OCI-LY1 (cell line): ENCODE data around the gene LIN28B.
"Not testable (repeated sequence)": the region's sequence is repeated elsewhere in the genome, so short reads cannot be mapped to it uniquely, and the experiment has no call there.

Experiments used
- H2AFZ ChIP-seq: fragments of 200-600 bp; sonication (generic), shearing (Covaris generic); 2 replicates; pipeline ENCODE4 v1.6.0; 2014; ENCODE audit warnings: antibody characterized with exemption, mild to moderate bottlenecking, low read length
- H3F3A ChIP-seq: fragments of 200-600 bp; sonication (generic), shearing (Covaris generic); 2 replicates; pipeline ENCODE4 v1.6.0; 2014; ENCODE audit warnings: mild to moderate bottlenecking, antibody characterized with exemption, low read length, moderate library complexity; ENCODE audit not compliant: insufficient read depth
- H3K27ac ChIP-seq: fragments of 200-600 bp; sonication (generic); 2 replicates; pipeline ENCODE4 v1.5.1; 2014; ENCODE audit warnings: low read length, mixed run types, mild to moderate bottlenecking, low read depth; ENCODE audit not compliant: poor library complexity, severe bottlenecking
- H3K27me3 ChIP-seq: fragments of 200-600 bp; sonication (generic); 2 replicates; pipeline ENCODE4 v1.6.0; 2014; ENCODE audit warnings: antibody characterized with exemption, mild to moderate bottlenecking, low read length, moderate library complexity; ENCODE audit not compliant: insufficient read depth
- H3K36me3 ChIP-seq: fragments of 200-600 bp; sonication (generic); 2 replicates; pipeline ENCODE4 v1.6.1; 2014; ENCODE audit warnings: mild to moderate bottlenecking, antibody characterized with exemption, low read length, moderate library complexity, mixed read lengths; ENCODE audit not compliant: insufficient read depth
- H3K4me1 ChIP-seq: fragments of 200-600 bp; sonication (generic); 2 replicates; pipeline ENCODE4 v1.5.1; 2014; ENCODE audit warnings: mild to moderate bottlenecking, low read length, moderate library complexity; ENCODE audit not compliant: insufficient read depth, severe bottlenecking
- H3K4me2 ChIP-seq: fragments of 200-600 bp; sonication (generic), shearing (Covaris generic); 2 replicates; pipeline ENCODE4 v1.6.1; 2014; ENCODE audit warnings: low read length
- H3K4me3 ChIP-seq: fragments of 200-600 bp; sonication (generic); 2 replicates; pipeline ENCODE4 v1.5.1; 2014; ENCODE audit warnings: low read length, low read depth, mild to moderate bottlenecking, mixed read lengths; ENCODE audit not compliant: poor library complexity, severe bottlenecking
- H3K79me2 ChIP-seq: fragments of 200-600 bp; shearing (Covaris generic); 2 replicates; pipeline ENCODE4 v1.6.1; 2016; ENCODE audit warnings: mixed run types, low read length, mixed read lengths; ENCODE audit not compliant: insufficient read depth
- H3K9ac ChIP-seq: fragments of 200-600 bp; sonication (generic), shearing (Covaris generic); 2 replicates; pipeline ENCODE4 v1.6.1; 2014; ENCODE audit warnings: mild to moderate bottlenecking, low read length, mixed read lengths
- H3K9me2 ChIP-seq: fragments of 200-600 bp; sonication (generic), shearing (Covaris generic); 2 replicates; pipeline ENCODE4 v1.6.1; 2014; ENCODE audit warnings: low read depth, mild to moderate bottlenecking, low read length, mixed read lengths
- H3K9me3 ChIP-seq: fragments of 200-600 bp; shearing (Covaris generic); 2 replicates; pipeline ENCODE4 v1.6.1; 2014; ENCODE audit warnings: low read length, mixed read lengths
- H4K20me1 ChIP-seq: fragments of 200-600 bp; sonication (generic), shearing (Covaris generic); 2 replicates; pipeline ENCODE4 v1.6.0; 2016; ENCODE audit warnings: mild to moderate bottlenecking, low read length; ENCODE audit not compliant: insufficient read depth
- EZH2 ChIP-seq: fragments of 200-600 bp; sonication (generic), shearing (Covaris generic); IDR thresholded peaks from 2 replicates; pipeline ENCODE4 v1.8.0; 2017; ENCODE audit warnings: borderline replicate concordance, mixed run types, mild to moderate bottlenecking, antibody characterized with exemption, low read length, moderate library complexity, mixed read lengths
- TF ChIP-seq, protein P1 (sequence below): fragments of 200-600 bp; sonication (generic), shearing (Covaris generic); IDR thresholded peaks from 2 replicates; pipeline ENCODE4 v1.5.1; 2017; ENCODE audit warnings: mild to moderate bottlenecking, antibody characterized with exemption, low read length, moderate library complexity, mixed read lengths

LIN28B gene

DNA sequence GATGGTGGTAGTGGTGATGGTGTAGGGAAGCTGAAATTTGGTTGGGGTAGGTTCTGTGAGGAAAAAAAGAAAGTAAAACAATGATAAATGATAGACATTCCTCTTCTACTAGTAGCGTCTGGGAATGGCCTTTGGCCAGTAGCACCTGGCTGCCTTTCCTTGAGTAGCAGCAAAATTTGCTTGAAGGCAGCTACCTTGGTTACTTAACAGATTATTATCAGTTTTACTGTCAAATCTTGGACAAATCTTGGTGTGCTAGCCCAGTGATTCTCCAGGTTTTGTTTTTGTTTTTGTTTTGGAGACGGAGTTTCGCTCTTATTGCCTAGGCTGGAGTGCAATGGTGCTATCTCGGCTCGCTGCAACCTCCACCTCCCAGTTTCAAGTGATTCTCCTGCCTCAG, 26.4 kb downstream of the LIN28B start:
- Histone ChIP-seq H3K79me2 (no peaks in the 10 kb centered on the region), H3K4me2 (no peak overlapping the region), H4K20me1 (no peaks in the 10 kb centered on the region), H3K4me3 (no peak overlapping the region), H3K27ac (no peak overlapping the region), H2AFZ (no peak overlapping the region), H3K9me2 (no peaks in the 10 kb centered on the region), H3K9ac (no peak overlapping the region), H3K9me3 (no peaks in the 10 kb centered on the region), H3F3A (no peaks in the 10 kb centered on the region), H3K4me1 (no peaks in the 10 kb centered on the region), H3K36me3 (no peaks in the 10 kb centered on the region), H3K27me3 (no peaks in the 10 kb centered on the region)
- TF ChIP-seq, protein P1, sequence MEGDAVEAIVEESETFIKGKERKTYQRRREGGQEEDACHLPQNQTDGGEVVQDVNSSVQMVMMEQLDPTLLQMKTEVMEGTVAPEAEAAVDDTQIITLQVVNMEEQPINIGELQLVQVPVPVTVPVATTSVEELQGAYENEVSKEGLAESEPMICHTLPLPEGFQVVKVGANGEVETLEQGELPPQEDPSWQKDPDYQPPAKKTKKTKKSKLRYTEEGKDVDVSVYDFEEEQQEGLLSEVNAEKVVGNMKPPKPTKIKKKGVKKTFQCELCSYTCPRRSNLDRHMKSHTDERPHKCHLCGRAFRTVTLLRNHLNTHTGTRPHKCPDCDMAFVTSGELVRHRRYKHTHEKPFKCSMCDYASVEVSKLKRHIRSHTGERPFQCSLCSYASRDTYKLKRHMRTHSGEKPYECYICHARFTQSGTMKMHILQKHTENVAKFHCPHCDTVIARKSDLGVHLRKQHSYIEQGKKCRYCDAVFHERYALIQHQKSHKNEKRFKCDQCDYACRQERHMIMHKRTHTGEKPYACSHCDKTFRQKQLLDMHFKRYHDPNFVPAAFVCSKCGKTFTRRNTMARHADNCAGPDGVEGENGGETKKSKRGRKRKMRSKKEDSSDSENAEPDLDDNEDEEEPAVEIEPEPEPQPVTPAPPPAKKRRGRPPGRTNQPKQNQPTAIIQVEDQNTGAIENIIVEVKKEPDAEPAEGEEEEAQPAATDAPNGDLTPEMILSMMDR: no peak
- TF ChIP-seq EZH2: no peak

DNA sequence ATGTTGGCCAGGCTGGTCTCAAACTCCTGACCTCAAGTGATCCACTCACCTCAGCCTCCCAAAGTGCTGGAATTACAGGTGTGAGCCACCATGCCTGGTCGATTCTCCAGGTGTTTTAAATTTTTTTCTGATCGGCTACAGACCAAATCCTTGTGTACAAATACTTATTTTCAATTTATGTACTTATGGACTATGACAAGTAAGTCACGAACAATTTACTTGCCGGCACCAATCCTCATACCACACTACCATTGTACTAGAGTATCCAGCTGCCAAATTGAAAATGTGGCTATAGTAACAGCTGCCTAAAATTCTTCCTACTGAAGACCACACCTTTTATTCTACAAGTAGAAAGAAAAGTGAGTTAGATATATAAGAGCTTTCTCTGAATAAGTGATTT, 26.9 kb downstream of the LIN28B start:
- Histone ChIP-seq H3F3A (no peaks in the 10 kb centered on the region), H3K9me2 (no peaks in the 10 kb centered on the region), H2AFZ (no peak overlapping the region), H3K4me2 (no peak overlapping the region), H3K9ac (no peak overlapping the region), H3K79me2 (no peaks in the 10 kb centered on the region), H4K20me1 (no peaks in the 10 kb centered on the region), H3K27me3 (no peaks in the 10 kb centered on the region), H3K4me3 (no peak overlapping the region), H3K36me3 (no peaks in the 10 kb centered on the region), H3K4me1 (no peaks in the 10 kb centered on the region), H3K9me3 (no peaks in the 10 kb centered on the region), H3K27ac (no peak overlapping the region)
- no peak for TF ChIP-seq EZH2
- TF ChIP-seq, protein P1: no peak

DNA sequence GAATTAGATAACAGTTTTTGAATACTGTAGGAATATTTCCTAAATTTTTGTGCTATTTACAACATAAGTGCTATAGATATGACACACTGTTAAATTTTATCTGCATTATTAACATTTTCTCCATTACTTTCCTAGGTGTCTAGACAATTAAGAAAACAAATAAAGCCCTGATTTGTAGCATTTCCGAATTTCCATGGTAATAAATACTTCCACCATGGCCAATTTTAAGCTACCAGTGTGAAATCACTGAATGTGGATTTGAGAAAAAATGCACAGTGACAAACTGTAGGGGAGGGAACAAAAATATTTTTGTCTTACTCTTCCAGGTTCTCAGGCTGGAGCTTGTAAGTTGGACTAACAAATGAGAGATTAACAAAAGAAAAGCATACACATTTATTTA, 27.9 kb downstream of the LIN28B start:
- Histone ChIP-seq H3F3A (no peaks in the 10 kb centered on the region), H3K9me3 (no peaks in the 10 kb centered on the region), H3K79me2 (no peaks in the 10 kb centered on the region), H3K9me2 (no peaks in the 10 kb centered on the region), H3K36me3 (no peaks in the 10 kb centered on the region), H3K27ac (no peak overlapping the region), H3K4me3 (no peak overlapping the region), H3K4me2 (no peak overlapping the region), H3K9ac (no peak overlapping the region), H2AFZ (no peak overlapping the region), H3K4me1 (no peaks in the 10 kb centered on the region), H3K27me3 (no peaks in the 10 kb centered on the region), H4K20me1 (no peaks in the 10 kb centered on the region)
- TF ChIP-seq, protein P1: no peak

DNA sequence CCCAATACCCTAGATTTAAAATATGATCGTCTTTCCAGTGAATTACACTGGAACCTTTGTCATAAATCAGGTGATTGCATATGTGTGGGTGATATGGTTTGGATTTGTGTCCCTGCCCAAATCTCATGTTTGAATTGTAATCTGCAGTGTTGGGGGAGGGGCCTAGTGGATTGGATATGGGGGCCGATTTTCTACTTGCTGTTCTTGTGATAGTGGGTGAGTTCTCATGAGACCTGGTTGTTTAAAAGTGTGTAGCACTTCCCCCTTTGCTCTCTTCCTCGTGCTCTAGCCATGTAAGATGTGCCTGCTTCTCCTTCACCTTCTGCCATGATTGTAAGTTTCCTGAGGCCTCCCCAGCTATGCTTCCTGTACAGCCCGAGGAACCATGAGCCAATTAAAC, 29.0 kb downstream of the LIN28B start:
- H4K20me1 ChIP-seq, H3K9me3 ChIP-seq, H3K36me3 ChIP-seq, H3K27ac ChIP-seq, H3K9me2 ChIP-seq, H3K4me2 ChIP-seq, H3K79me2 ChIP-seq, H3K27me3 ChIP-seq, H3K4me1 ChIP-seq, H3K4me3 ChIP-seq, H3K9ac ChIP-seq, H3F3A ChIP-seq, H2AFZ ChIP-seq: not testable (repeated sequence)
